HL-60/S4 treated with phorbol 12-myristate 13-acetate at 8.2 ng/mL for 4 days and 3 days (cell line): Measurements from ENCODE around the gene ALDH3B2.
"Not testable (repeated sequence)": the region's sequence is repeated elsewhere in the genome, so short reads cannot be mapped to it uniquely, and the experiment has no call there.

ENCODE experiments used
- in situ Hi-C: fragments of 300-500 bp; cut with MboI; formaldehyde crosslinking; loops from 2 replicates; pipeline ENCODE4 v1.15.0; 2022; ENCODE audit warnings: low sequenced_read_pairs

Gene ALDH3B2

GRCh38 chr11:67644472-67645418, 29.7 kb downstream of the ALDH3B2 start:
- in situ Hi-C loops: no loop called here

GRCh38 chr11:67644042-67644441, 30.4 kb downstream of the ALDH3B2 start:
- in situ Hi-C loops: no loop called here

- in situ Hi-C loops: no loop called here
Observed at GRCh38 chr11:67642173-67643120, 32.0 kb downstream of the ALDH3B2 start.

GRCh38 chr11:67641338-67642172, 32.9 kb downstream of the ALDH3B2 start:
- in situ Hi-C loops: no loop called here

GRCh38 chr11:67640758-67641337, 33.6 kb downstream of the ALDH3B2 start:
- in situ Hi-C loops: no loop called here

- in situ Hi-C loops: no loop called here
Observed at GRCh38 chr11:67640021-67640757, 34.2 kb downstream of the ALDH3B2 start.

GRCh38 chr11:67639438-67639859, 35.0 kb downstream of the ALDH3B2 start, which contains the start of gene TBX10:
TBX10 (minus strand) TSS chr11:67639763; CDS start chr11:67639472, 291 bp downstream.
- in situ Hi-C loops: no loop called here

GRCh38 chr11:67638535-67639437, 35.6 kb downstream of the ALDH3B2 start:
- in situ Hi-C loops: no loop called here

- in situ Hi-C loops: not testable (repeated sequence)
Observed at GRCh38 chr11:67637441-67637840, 37.0 kb downstream of the ALDH3B2 start.

- in situ Hi-C loops: no loop called here
Observed at GRCh38 chr11:67636962-67637361, 37.5 kb downstream of the ALDH3B2 start.

- in situ Hi-C loops: no loop called here
Observed at GRCh38 chr11:67635231-67635521, 39.2 kb downstream of the ALDH3B2 start.

- in situ Hi-C loops: no loop called here
Observed at GRCh38 chr11:67634366-67635230, 39.8 kb downstream of the ALDH3B2 start.

- in situ Hi-C loops: no loop called here
Observed at GRCh38 chr11:67633758-67634365, 40.6 kb downstream of the ALDH3B2 start.

GRCh38 chr11:67632982-67633755, 41.3 kb downstream of the ALDH3B2 start:
- in situ Hi-C loops: no loop called here

- in situ Hi-C loops: no loop called here
Observed at GRCh38 chr11:67632175-67632981, 42.0 kb downstream of the ALDH3B2 start.

GRCh38 chr11:67631853-67632174, 42.6 kb downstream of the ALDH3B2 start:
- in situ Hi-C loops: no loop called here
